SU-DHL-6 (cell line): ENCODE measurements around the gene LAMA3.

Source experiments
- EZH2phosphoT487 ChIP-seq: fragments of 200-600 bp; sonication (generic), shearing (Covaris generic); conservative IDR thresholded peaks from 2 replicates; pipeline ENCODE4 v1.6.1; 2018; ENCODE audit warnings: mild to moderate bottlenecking, antibody characterized with exemption, low read length, moderate library complexity, mixed read lengths
- TF ChIP-seq, protein P1 (sequence below): fragments of 200-600 bp; sonication (generic); IDR thresholded peaks from one replicate; pipeline ENCODE4 v1.5.1; 2017; ENCODE audit warnings: antibody characterized with exemption, mild to moderate bottlenecking, low read length, moderate library complexity; ENCODE audit not compliant: insufficient read depth, poor library complexity, severe bottlenecking

- TF ChIP-seq, protein P1, sequence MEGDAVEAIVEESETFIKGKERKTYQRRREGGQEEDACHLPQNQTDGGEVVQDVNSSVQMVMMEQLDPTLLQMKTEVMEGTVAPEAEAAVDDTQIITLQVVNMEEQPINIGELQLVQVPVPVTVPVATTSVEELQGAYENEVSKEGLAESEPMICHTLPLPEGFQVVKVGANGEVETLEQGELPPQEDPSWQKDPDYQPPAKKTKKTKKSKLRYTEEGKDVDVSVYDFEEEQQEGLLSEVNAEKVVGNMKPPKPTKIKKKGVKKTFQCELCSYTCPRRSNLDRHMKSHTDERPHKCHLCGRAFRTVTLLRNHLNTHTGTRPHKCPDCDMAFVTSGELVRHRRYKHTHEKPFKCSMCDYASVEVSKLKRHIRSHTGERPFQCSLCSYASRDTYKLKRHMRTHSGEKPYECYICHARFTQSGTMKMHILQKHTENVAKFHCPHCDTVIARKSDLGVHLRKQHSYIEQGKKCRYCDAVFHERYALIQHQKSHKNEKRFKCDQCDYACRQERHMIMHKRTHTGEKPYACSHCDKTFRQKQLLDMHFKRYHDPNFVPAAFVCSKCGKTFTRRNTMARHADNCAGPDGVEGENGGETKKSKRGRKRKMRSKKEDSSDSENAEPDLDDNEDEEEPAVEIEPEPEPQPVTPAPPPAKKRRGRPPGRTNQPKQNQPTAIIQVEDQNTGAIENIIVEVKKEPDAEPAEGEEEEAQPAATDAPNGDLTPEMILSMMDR: no peak
- TF ChIP-seq EZH2phosphoT487: no peak
Measured at GRCh38 chr18:23793051-23793450, 103.8 kb downstream of the LAMA3 start.
